ENCODE results near the gene PPP1R14C.

PPP1R14C gene

DNA sequence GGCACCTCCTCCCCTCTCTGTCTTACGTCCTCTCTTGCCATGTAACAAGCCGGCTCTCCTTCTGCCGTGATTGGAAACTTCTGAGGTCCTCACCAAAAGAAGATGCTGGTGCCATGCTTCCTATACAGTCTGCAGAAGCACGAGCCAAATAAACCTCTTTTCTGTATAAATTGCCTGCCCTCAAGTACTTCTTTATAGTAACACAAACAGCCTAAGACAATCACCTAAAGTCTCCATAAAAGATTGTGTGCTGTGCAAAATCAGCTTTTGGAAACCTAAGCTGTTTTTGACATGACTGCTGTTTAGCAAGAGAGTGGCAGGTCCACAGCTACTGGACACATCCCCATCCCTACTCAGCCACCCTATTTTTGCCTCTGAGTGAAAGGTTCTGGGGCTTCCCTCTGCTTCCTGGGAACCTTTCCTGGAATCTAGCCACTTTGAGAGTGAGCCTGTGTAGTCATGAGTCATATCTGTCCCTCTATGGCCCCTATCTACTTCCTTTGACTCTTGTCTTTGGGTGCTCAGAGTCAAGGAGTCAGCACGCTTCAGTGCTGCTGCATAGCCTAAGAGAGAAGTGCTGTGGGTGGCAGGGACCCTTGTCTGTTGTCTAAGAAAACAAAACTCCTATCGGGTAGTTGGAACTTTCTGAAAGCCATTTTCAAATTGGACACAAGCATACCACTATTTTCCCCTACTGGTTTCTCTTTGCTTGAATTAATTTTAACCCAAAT, 110.0 kb downstream of the PPP1R14C start:
- Mint-ChIP-seq H3K4me3 (no peak overlapping the region), H3K27ac (no peak overlapping the region), H3K9me3 (peaks cover 10% of the 10 kb centered on the region), H3K27me3 (peaks cover 10% of the 10 kb centered on the region), H3K36me3 (no peaks in the 10 kb centered on the region), H3K4me1 (no peaks in the 10 kb centered on the region)

DNA sequence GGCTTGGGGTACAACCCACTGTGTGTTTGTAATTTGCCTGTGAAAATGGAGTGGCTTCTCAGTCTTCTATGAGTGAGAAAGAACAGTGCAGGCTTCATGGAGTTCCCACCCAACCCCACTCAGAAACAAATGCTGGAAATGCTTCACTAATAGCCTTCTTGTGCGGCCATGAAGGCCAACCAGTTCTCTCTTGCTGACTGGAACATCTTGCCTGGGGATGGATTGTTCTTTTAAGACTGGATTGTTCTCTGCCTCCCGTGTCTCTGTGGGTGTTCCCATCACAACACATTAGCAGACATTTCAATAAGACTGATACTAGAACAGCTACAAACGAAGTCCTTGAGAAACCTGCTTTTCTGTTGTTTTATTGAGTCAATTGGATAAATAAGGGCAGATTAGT, 110.6 kb downstream of the PPP1R14C start:
- Mint-ChIP-seq H3K9me3 (peaks cover 5% of the 10 kb centered on the region), H3K36me3 (no peaks in the 10 kb centered on the region), H3K4me1 (no peaks in the 10 kb centered on the region), H3K27ac (no peak overlapping the region), H3K4me3 (no peak overlapping the region), H3K27me3 (peaks cover 10% of the 10 kb centered on the region)

DNA sequence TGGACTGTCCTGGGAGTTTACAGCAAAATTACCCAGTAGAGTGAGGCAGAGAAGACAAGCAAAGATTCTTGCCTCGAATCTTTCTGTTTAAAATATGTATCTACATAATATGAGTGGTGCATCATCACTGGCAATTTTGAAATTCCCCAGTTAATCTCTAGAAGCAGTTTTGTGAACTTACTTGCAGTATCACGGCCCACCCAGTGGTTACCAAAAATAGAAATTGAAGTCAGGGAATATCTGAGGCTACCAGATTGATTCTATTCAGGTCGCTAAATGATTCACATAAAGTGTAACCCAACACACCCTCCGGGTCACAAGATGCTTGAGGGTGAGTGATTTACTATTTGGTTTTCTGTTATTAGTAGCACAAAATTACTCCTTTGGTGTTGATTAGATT, 111.9 kb downstream of the PPP1R14C start:
- no peak overlapping the region for H3K27ac Mint-ChIP-seq
- no peaks in the 10 kb centered on the region for H3K4me1 Mint-ChIP-seq
- no peak overlapping the region for H3K4me3 Mint-ChIP-seq
- no peaks in the 10 kb centered on the region for H3K36me3 Mint-ChIP-seq
- H3K9me3 Mint-ChIP-seq, result no peaks in the 10 kb centered on the region
- peaks cover 10% of the 10 kb centered on the region for H3K27me3 Mint-ChIP-seq

DNA sequence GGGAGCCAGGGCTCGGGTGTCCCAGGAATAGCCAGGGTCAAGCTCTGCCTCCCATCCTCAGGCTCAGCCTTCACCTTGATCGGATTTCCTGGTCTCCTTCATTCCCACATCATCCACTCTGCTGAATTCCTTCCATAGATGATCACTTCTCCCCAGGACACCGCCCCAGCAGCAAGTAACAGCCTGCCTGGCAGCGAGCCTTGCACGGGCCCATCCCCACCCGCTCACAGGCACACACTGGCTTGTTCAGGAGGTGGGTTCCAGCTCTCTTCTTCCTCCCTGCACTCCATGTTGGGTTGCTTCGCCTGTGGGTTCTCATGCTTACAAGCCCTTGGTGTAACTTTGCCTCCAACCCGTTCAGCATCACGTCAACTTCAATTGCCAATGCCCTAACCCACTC, 113.0 kb downstream of the PPP1R14C start:
- no peak overlapping the region for H3K27ac Mint-ChIP-seq
- no peaks in the 10 kb centered on the region for H3K9me3 Mint-ChIP-seq
- no peaks in the 10 kb centered on the region for H3K4me1 Mint-ChIP-seq
- H3K36me3 Mint-ChIP-seq, result no peaks in the 10 kb centered on the region
- peaks cover 8% of the 10 kb centered on the region for H3K27me3 Mint-ChIP-seq
- no peak overlapping the region for H3K4me3 Mint-ChIP-seq

DNA sequence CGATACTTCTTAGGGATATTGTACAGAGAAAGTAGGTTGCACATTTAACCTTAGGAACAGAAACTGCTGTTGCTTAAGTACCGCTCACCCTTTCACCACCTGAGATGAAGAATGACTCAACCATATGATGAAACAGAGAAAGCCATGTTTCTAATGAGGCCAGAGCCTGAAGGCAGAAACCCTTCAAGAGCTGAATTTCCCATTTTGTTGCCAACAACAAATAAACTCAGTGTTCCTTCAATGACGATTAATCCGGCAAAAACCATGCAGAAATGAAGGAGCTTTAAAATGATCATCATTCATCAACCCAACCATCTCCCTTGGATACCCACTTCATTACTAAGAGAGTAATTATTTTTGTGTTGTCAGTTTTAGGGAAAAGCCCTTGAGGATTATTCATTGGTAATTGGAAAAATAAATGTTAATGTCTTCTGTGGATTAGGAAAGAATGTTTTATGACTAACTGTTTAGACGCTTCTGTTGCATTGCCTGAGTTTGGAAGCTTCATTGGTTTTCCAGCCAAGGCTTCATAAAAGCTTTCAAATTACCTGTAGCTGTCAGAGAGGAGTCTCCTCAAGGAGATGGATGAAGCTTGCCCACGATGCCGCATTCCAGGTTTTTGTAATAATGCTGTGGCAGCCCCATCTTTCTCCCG, 113.9 kb downstream of the PPP1R14C start:
- H3K4me1 Mint-ChIP-seq, result no peaks in the 10 kb centered on the region
- no peaks in the 10 kb centered on the region for H3K9me3 Mint-ChIP-seq
- H3K4me3 Mint-ChIP-seq, result no peak overlapping the region
- no peaks in the 10 kb centered on the region for H3K36me3 Mint-ChIP-seq
- H3K27ac Mint-ChIP-seq, result no peak overlapping the region
- peaks cover 7% of the 10 kb centered on the region for H3K27me3 Mint-ChIP-seq

DNA sequence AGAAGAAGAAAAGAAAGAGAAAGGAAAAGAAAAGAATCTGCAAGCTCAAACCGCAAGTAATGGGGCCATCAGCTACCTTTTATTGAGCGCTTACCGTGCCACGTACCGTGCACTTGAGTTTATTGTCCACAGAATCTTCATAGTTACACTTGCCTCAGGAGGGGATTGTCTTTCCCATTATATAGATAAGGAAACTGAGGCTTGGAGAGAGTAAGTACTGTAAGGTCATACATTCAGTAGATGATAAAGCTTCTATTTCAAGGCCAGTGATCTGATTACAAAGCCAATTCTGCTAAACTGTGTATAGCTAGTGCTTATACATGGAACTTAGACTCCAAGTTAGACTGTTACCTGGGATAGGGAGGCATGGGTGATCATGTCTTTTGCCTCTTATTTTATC, 115.5 kb downstream of the PPP1R14C start:
- H3K36me3 Mint-ChIP-seq, result no peaks in the 10 kb centered on the region
- H3K4me3 Mint-ChIP-seq, result no peak overlapping the region
- H3K27me3 Mint-ChIP-seq, result peaks cover 7% of the 10 kb centered on the region
- H3K4me1 Mint-ChIP-seq, result no peaks in the 10 kb centered on the region
- H3K9me3 Mint-ChIP-seq, result no peaks in the 10 kb centered on the region
- H3K27ac Mint-ChIP-seq, result no peak overlapping the region

DNA sequence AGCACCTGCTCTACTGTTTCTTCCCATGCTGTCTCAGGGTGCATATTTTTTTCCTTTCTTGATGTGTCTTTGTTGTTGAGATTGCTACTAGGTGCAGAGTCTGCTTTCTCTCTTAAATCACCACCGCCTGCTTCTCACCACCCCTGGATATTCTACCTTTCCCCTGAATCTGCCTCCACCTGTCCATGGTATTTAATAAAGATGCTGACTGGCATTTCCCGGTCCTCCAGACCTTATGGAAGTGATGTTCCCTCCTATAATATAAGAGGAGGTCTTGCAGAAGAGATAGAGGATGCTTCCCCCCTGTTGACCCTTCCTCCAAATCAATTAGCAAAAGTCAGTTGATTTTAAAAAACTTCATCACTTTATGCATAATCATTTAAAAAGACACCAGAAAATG, 118.1 kb downstream of the PPP1R14C start:
- peaks cover 4% of the 10 kb centered on the region for H3K27me3 Mint-ChIP-seq
- H3K36me3 Mint-ChIP-seq, result no peaks in the 10 kb centered on the region
- no peak overlapping the region for H3K27ac Mint-ChIP-seq
- H3K4me1 Mint-ChIP-seq, result peaks cover 6% of the 10 kb centered on the region
- H3K4me3 Mint-ChIP-seq, result no peak overlapping the region
- H3K9me3 Mint-ChIP-seq, result no peaks in the 10 kb centered on the region

DNA sequence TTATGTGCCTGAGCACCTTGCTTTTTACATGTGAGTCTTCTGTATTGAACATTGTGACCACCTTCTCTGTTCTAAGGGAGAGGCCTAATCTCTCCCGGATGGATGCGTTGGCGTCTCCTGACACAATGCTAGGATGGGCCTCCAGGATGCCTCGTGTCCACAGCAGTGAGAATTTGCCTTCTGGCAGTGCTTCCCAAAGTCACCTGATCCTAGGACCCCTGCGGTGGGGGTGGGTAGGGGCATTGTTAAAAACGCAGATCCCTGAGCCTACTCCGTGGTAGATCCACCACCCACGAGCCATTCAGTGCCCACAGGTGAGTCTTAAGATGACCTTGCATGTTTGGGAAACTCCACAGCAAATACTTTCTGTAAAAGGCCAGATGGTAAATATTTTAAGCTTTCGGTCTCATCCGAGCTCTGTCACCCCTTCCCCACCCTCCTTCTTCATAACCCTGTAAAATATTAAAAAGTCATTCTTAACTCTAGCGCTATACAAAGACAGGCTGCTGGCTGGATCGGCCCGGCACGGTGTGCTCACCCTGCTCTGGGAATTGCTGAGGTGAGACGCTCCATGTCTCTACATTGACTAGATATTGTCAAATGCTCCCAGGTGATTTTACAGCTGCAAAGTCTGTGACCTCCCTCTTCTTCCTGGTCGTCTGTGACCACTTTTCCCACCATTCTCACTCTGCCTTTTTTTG, 119.3 kb downstream of the PPP1R14C start:
- H3K36me3 Mint-ChIP-seq, result no peaks in the 10 kb centered on the region
- H3K27ac Mint-ChIP-seq, result no peak overlapping the region
- H3K27me3 Mint-ChIP-seq, result no peaks in the 10 kb centered on the region
- peaks cover 6% of the 10 kb centered on the region for H3K4me1 Mint-ChIP-seq
- no peaks in the 10 kb centered on the region for H3K9me3 Mint-ChIP-seq
- H3K4me3 Mint-ChIP-seq, result no peak overlapping the region

DNA sequence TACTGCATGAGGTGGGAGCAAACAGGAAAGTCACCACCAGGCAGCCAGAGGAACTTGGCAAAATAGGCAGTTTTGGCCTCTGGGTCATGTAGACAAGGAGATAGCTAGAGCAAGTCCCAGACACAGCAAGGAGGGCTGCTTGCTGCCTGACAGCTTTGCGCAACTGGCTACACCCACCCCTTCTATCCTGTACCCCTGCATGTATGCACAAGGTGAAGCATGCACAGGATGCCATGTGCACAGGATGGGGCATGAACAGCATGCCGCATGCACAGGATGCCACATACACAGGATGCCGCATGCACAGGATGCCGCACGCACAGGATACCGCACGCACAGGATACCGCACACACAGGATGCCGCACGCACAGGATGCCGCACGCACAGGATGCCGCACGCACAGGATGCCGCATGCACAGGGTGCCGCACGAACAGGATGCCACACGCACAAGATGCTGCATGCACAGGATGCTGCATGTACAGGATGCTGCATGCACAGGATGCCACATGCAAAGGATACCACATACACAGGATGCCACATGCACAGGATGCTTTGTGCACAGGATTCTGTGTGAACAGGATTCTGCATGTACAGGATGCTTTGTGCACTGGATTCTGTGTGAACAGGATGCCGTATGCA, 121.0 kb downstream of the PPP1R14C start:
- peaks cover 6% of the 10 kb centered on the region for H3K4me1 Mint-ChIP-seq
- H3K27ac Mint-ChIP-seq, result no peak overlapping the region
- H3K36me3 Mint-ChIP-seq, result no peaks in the 10 kb centered on the region
- H3K27me3 Mint-ChIP-seq, result peaks cover 2% of the 10 kb centered on the region
- H3K4me3 Mint-ChIP-seq, result no peak overlapping the region
- no peaks in the 10 kb centered on the region for H3K9me3 Mint-ChIP-seq

DNA sequence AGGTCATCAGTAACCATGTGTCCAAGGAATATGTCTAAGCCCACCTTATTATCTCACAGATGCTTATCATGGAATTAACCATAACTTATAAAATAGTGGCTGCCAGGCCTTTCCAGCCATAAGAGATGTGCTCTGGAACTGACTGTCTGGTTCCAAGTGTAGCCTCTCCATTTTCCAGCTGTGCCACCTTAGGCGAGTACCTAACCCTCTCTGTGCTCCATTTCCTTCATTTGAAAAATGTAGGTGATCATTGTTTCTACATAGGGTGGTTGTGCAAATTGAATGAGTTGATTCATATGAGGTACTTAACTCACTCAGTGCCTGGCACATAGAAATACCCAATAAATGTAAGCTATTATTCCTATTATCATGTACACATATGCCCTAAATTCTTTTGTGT, 123.5 kb downstream of the PPP1R14C start:
- Mint-ChIP-seq H3K9me3 (no peaks in the 10 kb centered on the region), H3K4me1 (peaks cover 6% of the 10 kb centered on the region), H3K27ac (no peak overlapping the region), H3K4me3 (no peak overlapping the region), H3K27me3 (peaks cover 2% of the 10 kb centered on the region), H3K36me3 (no peaks in the 10 kb centered on the region)

DNA sequence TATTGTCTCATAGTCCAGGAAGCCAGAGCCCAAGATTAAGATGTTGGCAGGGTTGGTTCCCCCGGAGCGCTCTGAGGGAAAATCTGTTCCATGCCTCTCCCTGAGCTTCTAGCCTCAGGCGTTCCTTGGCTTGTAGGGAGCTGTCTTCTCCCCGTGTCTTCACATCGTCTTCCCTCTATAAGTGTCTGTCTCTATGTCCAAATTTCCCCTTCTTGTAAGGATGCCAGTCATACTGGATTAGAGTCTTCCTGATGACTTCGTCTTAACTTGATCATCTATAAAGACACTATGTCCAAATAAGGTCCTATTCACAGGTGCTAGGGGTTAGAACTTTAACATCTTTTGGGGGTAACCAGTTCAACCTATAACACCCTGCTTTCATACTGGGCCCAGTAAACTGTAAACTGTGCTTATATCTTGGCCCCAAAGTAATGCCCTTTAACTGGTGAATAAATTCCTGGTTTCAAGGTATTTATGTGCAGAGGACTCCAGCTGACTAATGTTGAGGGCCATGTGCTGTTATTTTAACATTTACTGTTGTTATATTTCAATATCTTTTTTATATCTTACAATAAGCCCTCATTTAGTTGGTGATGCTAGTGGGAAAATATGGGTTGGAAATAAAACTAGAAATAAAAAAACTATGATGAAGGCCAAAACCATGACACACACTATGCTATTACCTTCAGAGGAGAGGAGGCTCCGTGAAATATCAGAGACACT, 124.3 kb downstream of the PPP1R14C start:
- no peak overlapping the region for H3K27ac Mint-ChIP-seq
- H3K4me1 Mint-ChIP-seq, result peaks cover 6% of the 10 kb centered on the region
- peaks cover 2% of the 10 kb centered on the region for H3K27me3 Mint-ChIP-seq
- no peak overlapping the region for H3K4me3 Mint-ChIP-seq
- no peaks in the 10 kb centered on the region for H3K36me3 Mint-ChIP-seq
- no peaks in the 10 kb centered on the region for H3K9me3 Mint-ChIP-seq

DNA sequence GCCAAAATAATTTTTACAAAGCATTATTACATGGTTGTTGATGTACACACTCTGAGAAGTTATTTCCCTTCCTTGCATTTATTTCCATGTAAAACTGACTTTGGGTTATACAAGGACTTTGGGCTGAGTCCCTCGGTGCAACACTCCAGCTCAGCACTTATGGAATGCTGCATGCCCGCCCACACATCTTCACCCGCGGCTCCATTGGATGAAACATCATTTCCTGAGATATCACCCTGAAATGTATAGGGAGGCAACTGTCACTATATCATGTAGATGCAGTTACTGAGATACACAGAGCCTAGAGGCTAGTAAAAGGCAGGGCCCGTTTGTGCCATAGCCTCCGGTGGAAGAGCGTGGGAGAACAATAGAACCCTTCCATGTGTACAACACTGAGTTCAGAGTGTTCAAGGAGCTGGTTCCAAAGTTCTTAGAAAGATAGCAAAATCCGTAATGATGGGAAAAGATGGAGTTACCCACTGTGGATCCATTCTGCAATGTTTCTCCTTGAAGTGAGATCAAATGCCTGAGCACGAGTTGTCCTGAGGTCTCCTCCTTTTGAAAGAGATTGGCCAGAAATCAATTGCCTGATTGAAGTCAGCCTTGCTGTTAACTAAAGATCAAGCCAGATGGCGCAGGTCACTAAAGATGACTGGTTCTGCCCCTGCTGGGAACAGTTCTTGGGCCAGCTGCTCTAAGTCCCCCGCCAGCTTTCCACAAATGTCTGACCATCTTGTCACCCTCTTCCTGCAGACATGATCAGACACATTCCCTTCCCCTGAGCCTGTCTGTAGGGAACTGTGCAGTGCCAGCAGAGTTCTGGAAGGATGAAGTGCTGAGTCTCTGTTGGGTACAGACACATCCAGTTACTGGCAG, 125.1 kb downstream of the PPP1R14C start:
- Mint-ChIP-seq H3K27ac (no peak overlapping the region), H3K36me3 (no peaks in the 10 kb centered on the region), H3K9me3 (no peaks in the 10 kb centered on the region), H3K4me1 (peaks cover 6% of the 10 kb centered on the region), H3K27me3 (peaks cover 2% of the 10 kb centered on the region), H3K4me3 (no peak overlapping the region)

DNA sequence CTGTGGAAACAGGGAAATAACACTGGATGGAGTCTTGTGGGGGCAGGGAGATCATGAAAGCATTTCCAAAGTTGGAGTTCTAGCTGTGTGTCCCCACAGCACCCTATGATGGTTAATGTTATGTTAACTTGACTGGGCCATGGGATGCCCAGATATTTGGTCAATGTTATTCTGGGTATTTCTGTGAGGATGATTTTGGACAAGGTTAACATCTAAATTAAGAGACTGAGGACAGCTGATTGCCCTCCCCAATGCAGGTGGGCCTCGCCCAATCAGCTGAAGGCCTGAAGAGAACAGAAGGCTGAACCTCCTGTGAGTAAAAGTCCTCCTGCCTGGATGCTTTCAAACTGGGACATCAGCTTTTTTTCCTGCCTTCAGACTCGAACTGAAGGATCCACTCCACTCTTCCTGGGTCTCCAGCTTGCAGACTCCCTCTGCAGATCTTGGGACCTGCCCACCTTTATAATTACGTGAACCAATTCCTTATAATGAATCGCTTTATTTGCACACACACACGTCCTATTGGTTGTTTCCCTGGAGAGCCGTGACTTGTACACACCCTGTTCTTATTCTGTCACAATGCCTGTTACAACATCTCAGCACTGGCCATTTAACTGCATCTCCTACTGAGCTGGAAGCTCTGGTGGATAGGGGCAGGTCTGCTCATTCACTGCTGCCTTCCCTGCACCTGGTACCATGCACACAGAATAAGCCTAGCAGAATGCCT, 126.4 kb downstream of the PPP1R14C start:
- no peak overlapping the region for H3K27ac Mint-ChIP-seq
- no peak overlapping the region for H3K4me3 Mint-ChIP-seq
- no peaks in the 10 kb centered on the region for H3K9me3 Mint-ChIP-seq
- peaks cover 2% of the 10 kb centered on the region for H3K27me3 Mint-ChIP-seq
- H3K36me3 Mint-ChIP-seq, result no peaks in the 10 kb centered on the region
- peaks cover 5% of the 10 kb centered on the region for H3K4me1 Mint-ChIP-seq

DNA sequence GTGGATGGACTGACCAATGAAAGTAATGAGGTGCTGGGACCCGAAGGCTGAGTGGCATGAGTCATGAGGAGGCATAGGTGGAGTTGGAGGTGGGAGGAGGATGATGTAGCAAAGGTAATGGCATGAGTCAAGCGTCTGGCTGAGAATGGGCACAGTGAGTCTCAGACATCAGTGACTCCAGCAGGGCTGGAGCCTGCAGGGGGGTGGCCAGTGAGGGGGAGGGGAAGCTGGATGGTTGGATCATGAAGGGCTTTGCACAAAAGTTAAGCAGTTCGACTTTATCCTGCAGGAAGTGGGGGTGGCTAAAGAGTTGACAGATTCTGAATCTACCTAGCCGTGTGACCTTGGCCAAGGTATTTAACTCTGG, 127.0 kb downstream of the PPP1R14C start:
- Mint-ChIP-seq H3K27me3 (peaks cover 2% of the 10 kb centered on the region), H3K4me3 (no peak overlapping the region), H3K27ac (no peak overlapping the region), H3K36me3 (no peaks in the 10 kb centered on the region), H3K9me3 (no peaks in the 10 kb centered on the region), H3K4me1 (no peaks in the 10 kb centered on the region)
